Stimulated activated CD4-positive, alpha-beta T cell treated with anti-CD3 and anti-CD28 coated beads, Interleukin-12 subunit alpha, Interleukin-12 subunit beta, amount 100 ng/mL, for 4 hours (primary cell): ENCODE data around the gene ZNF366.

Experiments used
- DNase-seq: peaks from one replicate; pipeline ENCODE4 v3.0.0-alpha.2; 2020

The ZNF366 gene, protein sequence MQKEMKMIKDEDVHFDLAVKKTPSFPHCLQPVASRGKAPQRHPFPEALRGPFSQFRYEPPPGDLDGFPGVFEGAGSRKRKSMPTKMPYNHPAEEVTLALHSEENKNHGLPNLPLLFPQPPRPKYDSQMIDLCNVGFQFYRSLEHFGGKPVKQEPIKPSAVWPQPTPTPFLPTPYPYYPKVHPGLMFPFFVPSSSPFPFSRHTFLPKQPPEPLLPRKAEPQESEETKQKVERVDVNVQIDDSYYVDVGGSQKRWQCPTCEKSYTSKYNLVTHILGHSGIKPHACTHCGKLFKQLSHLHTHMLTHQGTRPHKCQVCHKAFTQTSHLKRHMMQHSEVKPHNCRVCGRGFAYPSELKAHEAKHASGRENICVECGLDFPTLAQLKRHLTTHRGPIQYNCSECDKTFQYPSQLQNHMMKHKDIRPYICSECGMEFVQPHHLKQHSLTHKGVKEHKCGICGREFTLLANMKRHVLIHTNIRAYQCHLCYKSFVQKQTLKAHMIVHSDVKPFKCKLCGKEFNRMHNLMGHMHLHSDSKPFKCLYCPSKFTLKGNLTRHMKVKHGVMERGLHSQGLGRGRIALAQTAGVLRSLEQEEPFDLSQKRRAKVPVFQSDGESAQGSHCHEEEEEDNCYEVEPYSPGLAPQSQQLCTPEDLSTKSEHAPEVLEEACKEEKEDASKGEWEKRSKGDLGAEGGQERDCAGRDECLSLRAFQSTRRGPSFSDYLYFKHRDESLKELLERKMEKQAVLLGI

GRCh38 chr5:72507231-72507906, at the start of gene ZNF366:
Gene ZNF366 (minus strand): TSS chr5:72507410. CDS start chr5:72461496, 45,914 bp downstream.
- DNase-seq: no peak

- DNase-seq: peak; percentile 14
Observed at GRCh38 chr5:72556351-72557166, 49.3 kb upstream of the ZNF366 start.

DNA sequence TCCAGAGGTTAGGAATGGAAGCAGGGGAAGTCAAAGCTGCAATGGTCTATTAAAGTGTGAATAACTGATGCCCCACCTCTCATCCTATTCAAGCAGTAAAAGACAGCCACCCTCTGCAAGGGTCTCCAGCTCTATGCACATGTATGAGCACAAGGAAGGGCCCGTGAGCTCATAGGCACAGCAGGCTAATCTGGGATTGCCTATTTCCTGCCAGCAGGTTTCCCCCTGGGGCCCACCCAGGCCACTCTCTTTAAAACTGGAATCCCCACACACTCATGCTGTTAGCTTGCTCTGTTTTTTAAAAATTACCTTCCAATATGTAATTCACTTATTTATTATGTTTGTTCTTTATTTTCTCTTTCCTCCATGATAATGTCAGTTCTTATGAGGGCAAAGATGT, 48.7 kb upstream of the ZNF366 start:
- no peak for DNase-seq

DNA sequence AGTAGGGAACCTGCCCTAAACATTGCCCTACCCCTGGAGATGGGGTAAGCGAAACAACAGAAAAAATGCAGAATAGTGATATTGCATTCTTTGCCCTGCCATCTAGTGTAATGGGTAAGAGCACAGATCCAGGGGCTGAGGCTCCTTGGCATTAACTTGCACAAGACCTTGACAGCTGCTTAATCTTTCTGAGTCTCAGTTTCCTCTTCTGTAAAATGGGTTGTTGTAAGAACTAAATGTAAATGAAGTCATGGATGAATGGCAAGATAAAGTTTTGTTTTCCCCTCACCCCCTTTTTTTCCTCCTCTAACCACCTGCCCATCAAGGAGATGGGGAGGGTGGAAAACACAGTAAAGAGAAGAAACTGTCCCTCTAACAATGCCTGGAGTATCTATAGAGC, 47.7 kb upstream of the ZNF366 start:
- no peak for DNase-seq

- no peak for DNase-seq
Observed at GRCh38 chr5:72552041-72552557, 44.9 kb upstream of the ZNF366 start.

GRCh38 chr5:72550595-72550994, 43.4 kb upstream of the ZNF366 start:
- no peak for DNase-seq

DNA sequence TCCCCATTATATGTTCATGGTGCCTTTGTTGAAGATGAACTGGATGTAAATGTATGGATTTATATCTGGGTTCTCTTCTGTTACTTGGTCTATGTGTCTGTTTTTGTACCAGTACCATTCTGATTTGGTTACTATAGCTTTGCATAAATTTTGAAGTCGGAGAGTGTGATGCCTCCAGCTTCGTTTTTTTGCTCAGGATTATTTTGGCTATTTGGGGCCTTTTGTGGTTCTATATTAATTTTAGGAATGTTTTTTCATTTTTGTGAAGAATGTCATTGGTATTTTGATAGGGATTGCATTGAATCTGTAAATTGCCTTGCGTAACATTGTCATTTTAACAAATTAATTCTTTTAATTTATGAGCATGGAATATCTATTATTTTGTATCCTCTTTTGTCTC, 36.6 kb upstream of the ZNF366 start:
- no peak for DNase-seq

DNA sequence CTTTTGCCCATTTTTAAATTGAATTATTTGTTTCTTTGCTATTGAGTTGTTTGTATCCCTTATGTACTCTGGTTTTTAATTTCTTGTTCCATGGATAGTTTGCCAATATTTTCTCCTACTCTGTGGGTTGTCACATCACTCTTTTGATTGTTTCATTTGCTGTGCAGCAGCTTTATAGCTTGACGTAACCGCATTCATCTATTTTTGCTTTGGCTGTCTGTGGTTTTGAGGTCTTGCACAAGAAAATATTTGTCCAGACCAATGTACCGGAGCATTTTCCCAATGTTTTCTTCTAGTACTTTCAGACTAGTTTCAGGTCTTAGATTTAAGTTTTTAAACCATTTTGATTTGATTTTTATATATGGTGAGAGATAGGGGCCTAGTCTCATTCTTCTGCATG, 36.2 kb upstream of the ZNF366 start:
- DNase-seq: no peak

GRCh38 chr5:72542695-72543094, 35.5 kb upstream of the ZNF366 start:
- no peak for DNase-seq

DNA sequence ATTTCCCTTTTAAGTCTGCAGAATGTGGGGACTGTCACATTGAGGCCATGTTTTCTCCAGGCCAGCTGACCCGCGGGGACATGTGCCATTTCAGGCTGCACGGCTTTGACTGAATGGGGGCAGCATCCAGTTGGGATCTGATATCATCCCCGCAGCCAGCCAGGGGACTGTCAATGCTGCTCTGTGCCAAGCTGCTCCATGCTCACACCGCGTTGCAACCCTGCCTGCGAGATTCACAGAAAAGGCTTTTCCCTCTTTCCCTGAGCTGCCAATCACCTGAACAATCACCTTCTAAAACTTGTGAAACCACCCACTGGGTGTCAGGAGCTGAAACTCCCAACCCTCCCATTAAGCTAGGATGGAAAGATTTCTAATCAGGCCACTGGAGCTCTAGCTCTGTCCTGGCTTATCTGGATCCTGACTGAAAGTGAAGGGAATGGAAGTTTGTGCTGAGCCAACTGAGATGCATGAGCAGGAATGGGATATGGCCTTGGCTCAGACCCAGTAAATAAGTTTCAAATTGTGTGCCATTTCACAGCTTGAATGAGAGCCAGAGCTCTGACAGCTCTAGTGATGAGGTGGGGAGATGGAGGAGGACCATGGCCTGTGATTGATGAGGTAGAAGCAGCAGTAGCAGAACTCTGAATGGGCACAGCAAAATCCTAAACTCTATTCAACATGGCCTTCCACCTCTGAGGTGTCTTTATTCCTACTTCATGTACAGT, 34.5 kb upstream of the ZNF366 start:
- no peak for DNase-seq

DNA sequence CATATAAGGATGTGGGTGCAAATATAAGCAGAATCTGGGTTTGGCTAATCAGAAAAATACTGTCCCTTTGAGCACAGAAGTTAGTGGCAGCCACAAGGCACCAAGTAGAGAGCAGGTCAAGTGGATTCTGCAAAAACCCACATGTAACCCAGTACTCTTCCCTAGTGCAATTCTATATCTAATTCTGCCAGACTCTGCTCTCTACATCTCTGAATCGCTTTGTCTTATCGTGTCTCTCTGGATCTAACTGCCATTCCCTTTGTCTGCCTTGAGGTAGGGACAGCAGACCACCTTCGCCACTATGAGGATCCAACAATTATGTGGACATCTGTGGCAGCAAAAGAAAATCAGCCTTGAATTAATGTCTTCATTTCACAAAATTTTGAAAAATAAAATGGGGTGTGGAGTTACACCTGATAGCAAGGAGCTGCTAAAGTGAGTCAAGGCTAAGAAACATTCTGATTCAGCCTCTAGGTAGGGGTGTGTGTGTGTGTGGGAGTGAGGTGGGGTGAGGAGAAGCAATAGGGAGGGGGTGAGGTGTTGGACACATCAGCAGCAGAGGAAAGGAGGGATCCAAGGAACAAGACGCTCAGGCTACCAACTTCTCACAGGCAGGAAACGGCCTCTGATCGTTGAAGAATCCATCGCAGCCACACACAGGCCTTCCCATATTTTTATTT, 33.7 kb upstream of the ZNF366 start:
- DNase-seq: no peak

- no peak for DNase-seq
Observed at GRCh38 chr5:72539726-72540125, 32.5 kb upstream of the ZNF366 start.

- no peak for DNase-seq
Observed at GRCh38 chr5:72539038-72539437, 31.8 kb upstream of the ZNF366 start.

DNA sequence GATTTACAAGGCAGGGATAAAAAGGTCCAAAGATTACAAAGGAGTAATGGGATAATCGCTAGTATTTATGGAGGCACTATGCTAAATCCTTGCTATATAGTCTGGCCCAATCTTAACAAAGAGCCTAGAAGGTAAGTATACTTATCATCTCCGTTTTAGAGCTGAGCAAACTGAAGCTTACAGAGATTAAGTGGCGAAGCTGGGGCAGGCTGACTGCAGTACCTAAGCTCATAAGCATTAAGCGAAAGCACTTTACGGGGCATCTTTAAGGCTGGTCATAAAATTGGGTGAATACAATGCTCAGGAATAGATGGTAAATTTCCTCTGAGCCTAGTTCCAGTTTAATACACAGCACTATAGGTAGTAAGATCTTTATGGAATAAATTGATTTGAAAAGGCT, 30.0 kb upstream of the ZNF366 start:
- DNase-seq: no peak

DNA sequence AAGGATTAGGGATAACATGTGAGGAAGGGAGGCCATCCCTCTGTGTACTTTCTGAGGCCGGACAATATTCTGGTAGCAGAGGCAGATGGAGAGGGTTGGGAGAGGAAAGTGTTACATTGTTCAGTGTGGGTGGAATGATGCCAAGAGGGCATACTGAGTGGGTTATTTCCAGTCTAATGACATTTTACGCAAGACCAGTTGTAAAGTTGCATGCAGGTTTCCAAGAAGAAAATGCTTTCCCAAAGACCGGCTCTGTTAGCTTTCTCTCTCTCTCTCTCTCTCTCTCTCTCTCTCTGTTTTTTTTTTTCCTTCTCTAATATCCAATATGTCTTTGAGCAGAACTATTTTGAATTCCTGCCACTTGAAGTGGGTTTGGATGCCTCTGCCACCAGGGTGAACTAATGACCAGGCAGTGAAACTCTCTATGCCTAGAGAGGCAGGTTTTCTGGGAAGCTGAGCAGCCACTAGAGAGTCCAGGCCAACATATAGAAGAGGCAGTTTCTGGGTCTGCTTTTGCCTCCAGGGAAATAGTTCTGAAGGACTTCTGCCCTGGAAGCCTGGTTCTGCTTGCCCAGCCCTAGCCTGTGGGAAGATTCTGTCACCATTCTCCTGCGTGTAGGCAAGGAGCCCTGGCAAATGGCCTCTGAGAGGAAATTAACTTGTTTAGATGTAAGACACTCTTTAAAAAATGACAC, 24.4 kb upstream of the ZNF366 start:
- DNase-seq: no peak

DNA sequence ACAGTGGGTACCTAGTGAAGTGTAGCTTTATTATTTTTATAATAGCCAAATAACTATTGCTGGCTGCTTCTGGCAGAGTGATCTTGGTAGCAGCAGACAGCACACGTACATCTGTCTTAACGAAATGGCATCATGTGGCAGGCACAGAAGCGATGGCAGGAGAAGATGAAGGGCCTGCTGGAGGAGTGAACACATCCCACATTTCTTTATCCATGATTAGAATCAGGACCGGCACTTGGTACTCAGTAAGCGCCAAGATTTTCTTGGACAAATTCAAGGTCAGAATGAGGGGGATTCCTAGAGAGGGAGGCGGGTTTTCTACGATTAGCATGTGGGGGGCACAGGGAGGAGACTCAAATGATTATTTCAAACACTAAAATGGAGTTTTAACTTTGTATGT, 23.0 kb upstream of the ZNF366 start:
- DNase-seq: no peak

- no peak for DNase-seq
Observed at GRCh38 chr5:72529383-72529782, 22.2 kb upstream of the ZNF366 start.

DNA sequence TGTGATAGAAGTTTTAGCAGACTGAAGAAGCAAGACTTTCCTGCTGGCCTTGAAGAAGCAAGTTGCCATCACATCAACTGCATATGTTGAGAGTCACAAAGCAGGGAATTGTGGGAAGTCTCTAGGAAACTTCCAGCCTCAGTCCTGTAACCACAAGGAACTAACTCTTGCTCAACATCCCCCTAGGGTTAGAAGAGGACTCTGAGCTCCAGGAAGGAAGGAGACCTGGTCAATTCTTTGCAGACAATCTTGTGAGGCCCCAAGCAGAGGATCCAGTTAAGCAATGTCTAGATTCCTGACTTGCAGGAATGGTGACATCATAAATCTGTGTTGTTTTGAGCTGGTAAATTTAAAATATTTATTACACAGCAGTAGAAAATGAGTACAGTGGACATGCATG, 18.6 kb upstream of the ZNF366 start:
- no peak for DNase-seq

GRCh38 chr5:72523960-72524582, 16.9 kb upstream of the ZNF366 start:
- DNase-seq: no peak

- no peak for DNase-seq
Observed at GRCh38 chr5:72522607-72523006, 15.4 kb upstream of the ZNF366 start.
